Measurements from ENCODE around the gene PERM1.

PERM1 gene

GRCh38 chr1:943545-944340, 38.1 kb downstream of the PERM1 start:
- DNase-seq, result no peak

GRCh38 chr1:942864-943533, 38.9 kb downstream of the PERM1 start:
- no peak for DNase-seq

GRCh38 chr1:942411-942821, 39.5 kb downstream of the PERM1 start:
- no peak for DNase-seq

GRCh38 chr1:941588-942383, 40.1 kb downstream of the PERM1 start:
- DNase-seq, result no peak

GRCh38 chr1:941015-941587, 40.8 kb downstream of the PERM1 start:
- DNase-seq, result no peak

GRCh38 chr1:940107-941014, 41.5 kb downstream of the PERM1 start:
- no peak for DNase-seq

GRCh38 chr1:939511-940106, 42.3 kb downstream of the PERM1 start:
- no peak for DNase-seq

- no peak for DNase-seq
Observed at GRCh38 chr1:938711-939489, 43.0 kb downstream of the PERM1 start.

- DNase-seq, result no peak
Observed at GRCh38 chr1:938088-938683, 43.7 kb downstream of the PERM1 start.

- no peak for DNase-seq
Observed at GRCh38 chr1:937521-937920, 44.4 kb downstream of the PERM1 start.

- no peak for DNase-seq
Observed at GRCh38 chr1:936348-937264, 45.3 kb downstream of the PERM1 start.

GRCh38 chr1:935751-936231, 46.1 kb downstream of the PERM1 start:
- DNase-seq, result no peak

- no peak for DNase-seq
Observed at GRCh38 chr1:934991-935750, 46.7 kb downstream of the PERM1 start.

GRCh38 chr1:933603-933940, 48.3 kb downstream of the PERM1 start:
- no peak for DNase-seq

- DNase-seq, result no peak
Observed at GRCh38 chr1:932776-933602, 48.9 kb downstream of the PERM1 start.

- no peak for DNase-seq
Observed at GRCh38 chr1:932173-932510, 49.8 kb downstream of the PERM1 start.

- no peak for DNase-seq
Observed at GRCh38 chr1:931380-932172, 50.3 kb downstream of the PERM1 start.
